T-helper 1 cell treated with Interleukin-12 subunit alpha and Interleukin-12 subunit beta and Interleukin-4 antibody, amounts not matched to agents 30 ng/mL and 1 ng/mL, for 36 hours (primary cell): ENCODE data around the gene NRN1. TPM values are rescaled to one million over a fixed set of nuclear protein-coding genes. Genes with fewer than 3 reads are reported as not detected.
"Not testable (repeated sequence)": the region's sequence is repeated elsewhere in the genome, so short reads cannot be mapped to it uniquely, and the experiment has no call there.

ENCODE experiments used
- intact Hi-C: fragments of 100-400 bp; cut with micrococcal nuclease; formaldehyde crosslinking; loops from one replicate; pipeline ENCODE4 v1.15.1; 2024
- total RNA-seq: library from RNA; stranded (reverse); gene quantifications from 2 replicates; pipeline ENCODE4 v1.2.3, GENCODE V29; 2022

The NRN1 gene
- 3.1 and 5.8 TPM in 2 replicates for total RNA-seq

GRCh38 chr6:6006428-6007365 is at the start of gene NRN1:
Gene NRN1, minus strand, starts transcription at chr6:6006925. Its CDS starts 176 bp downstream, at chr6:6006749.
- intact Hi-C loops, result loop anchor here (1.0 to 10.0 kb wide), 8 partner anchors 535 to 1721 kb away; partner anchors contain the start of genes BMP6, CDYL, FARS2 and LYRM4

DNA sequence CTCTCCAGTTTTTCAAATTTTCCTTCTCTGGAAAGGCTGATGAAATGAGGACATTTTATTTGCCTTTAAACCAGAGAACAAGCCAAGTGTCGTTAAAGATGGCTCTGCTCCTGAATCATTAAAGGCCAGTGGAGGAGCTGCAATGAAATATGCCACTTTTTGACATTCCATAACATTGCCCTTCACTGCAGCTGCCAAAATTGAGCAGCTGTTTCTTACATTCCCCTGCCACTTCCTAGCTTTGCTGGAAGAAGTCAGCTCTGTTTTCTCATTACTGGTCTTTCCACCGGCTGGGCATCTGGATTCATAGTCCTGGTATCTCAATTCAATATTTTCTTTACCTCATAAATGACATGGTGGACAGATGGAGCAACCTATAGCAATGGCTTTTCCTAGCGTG is 45.5 kb upstream of the NRN1 start:
- intact Hi-C loops, result no loop called here

DNA sequence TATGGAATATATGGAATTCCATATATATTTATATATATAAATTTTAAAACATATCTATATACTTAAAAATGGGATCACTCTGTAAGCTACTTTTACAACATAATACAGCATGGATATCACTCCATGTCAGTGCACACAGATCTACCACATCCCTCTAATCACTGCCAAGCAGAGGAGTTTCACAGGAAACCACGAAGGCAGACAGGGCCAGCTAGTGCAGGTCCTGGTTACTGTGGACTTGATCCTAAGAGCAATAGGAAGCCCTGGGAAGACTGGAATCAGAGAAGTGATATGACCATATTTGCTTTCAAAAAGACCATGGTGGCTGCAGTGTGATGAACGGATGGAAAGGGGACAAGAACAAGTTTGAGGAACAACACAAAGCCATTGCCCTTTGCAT is 40.0 kb upstream of the NRN1 start:
- intact Hi-C loops, result no loop called here

- intact Hi-C loops, result no loop called here
Observed at GRCh38 chr6:6039946-6040509, 33.3 kb upstream of the NRN1 start.

DNA sequence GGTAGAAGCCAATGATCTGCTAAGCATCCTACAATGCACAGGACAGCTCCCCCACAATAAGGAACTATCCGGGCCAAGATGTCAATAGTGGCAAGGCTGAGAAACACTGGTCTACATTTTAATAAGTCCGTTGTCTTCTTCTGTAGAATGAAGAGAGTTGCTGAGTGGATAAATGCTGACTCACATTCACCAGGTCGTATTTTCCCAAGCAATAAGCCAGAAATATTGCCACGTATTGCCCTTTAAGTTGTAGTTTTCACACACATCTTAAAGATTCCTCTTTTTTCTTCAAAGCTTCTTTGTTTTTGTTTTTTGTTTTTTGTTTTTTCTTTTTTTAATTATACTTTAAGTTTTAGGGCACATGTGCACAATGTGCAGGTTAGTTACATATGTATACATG is 30.5 kb upstream of the NRN1 start:
- intact Hi-C loops, result no loop called here

DNA sequence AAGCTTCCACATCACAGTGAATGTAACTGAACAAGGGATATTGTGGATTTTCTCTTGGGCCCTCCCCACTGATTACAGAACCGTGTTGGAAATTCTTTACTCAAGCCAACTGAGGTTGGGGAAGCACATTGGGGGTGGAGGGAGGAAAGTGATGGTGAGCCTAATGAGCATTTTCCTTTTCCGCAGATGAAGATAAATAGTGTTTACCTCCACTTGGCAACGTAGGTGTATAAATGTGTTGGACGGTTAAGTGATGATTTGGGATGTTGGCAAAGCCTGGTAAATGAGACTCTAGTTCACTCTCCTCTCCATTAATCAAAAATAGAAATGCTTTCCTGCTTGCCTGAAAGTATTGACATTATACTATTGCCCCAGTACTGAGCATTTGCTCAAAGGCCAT is 27.1 kb upstream of the NRN1 start:
- intact Hi-C loops, result no loop called here

- intact Hi-C loops, result no loop called here
Observed at GRCh38 chr6:6026513-6027205, 19.9 kb upstream of the NRN1 start.

DNA sequence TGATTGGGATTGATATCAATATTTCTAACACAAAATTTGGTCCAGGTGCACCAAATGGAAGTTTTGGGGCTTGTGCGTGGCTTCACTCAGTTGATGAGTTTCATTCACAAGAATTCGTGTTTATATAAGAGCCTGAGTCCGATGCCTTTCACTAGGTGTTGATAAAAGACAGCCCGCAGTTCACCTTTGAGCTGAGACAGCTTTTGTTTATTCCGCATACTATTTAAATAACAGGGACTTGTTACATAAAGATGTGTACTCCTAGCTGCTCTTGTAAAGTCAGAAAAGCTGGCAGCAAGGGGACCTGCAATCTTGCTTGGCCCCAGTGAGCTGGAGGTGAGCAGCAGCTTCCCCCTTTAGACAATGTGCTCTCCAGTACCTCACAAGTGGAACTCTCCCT is 19.0 kb upstream of the NRN1 start:
- intact Hi-C loops, result no loop called here

DNA sequence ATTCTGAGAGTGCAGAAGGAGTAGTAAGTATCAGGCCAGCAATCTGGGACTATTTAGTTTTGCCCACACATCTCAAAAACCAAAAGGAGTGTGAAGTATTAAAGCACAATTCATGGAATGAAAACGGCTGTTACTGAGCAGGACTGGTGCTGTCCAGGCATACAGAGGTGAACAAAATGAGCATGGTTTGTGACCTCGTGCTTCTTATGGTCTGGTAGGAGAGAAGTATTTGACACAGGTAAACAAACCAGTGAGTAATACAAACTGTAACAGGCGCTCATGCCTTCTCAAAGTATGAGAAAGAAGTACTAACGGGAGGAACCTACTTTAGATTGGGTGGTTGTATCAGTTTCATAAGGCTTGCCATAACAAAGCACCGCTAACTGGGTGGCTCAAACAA is 17.5 kb upstream of the NRN1 start:
- intact Hi-C loops, result no loop called here

DNA sequence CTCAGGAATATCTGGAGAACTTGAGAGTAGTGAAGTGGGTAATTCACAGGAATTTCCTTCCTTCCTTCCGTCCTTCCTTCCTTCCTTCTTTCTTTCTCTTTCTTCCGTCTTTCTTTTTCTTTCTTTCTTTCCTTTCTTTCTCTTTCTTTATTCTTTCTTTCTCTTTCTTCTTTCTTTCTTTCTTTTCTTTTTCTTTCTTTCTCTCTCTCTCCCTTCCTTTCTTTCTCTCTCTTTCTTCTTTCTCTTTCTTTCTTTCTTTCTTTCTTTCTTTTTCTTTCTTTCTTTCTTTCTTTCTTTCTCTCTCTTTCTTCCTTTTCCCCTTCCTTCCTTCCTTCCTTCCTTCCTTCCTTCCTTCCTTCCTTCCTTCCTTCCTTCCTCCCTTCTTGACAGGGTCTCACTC is 16.1 kb upstream of the NRN1 start:
- intact Hi-C loops, result not testable (repeated sequence)

GRCh38 chr6:6008648-6009421 is 2.1 kb upstream of the NRN1 start:
- intact Hi-C loops, result loop anchor here (2.0 to 10.0 kb wide), 10 partner anchors 14 to 1718 kb away; partner anchors contain the start of genes BMP6, CDYL, FARS2 and LYRM4

DNA sequence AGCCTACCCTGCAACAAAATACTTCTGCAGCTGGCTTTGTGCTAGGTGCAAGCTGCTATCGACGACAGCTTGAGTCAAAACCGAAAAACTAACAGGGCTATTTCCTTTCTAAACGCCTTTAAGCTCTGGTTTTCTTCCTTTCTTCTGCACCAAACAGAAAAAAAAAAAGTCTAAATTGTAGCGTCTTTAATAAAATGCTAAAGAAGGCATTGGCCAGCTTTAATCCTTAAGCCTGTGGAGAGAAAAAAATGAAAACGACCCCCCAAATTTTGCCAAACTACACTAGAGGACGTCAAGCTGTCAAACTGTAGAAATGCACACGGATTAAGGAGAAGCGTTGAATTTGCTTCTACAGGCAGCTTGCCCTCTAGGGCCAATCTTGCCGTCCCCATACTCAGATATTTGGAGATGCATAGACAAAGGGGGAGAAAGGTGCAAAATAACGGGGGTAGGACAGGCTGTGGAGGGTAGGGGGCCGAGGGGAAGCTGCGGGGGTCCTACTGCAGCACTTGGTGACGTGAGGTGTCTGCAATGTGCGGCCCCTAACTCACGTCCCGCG is 1.4 kb upstream of the NRN1 start:
- intact Hi-C loops, result loop anchor here (2.0 to 10.0 kb wide), 10 partner anchors 13 to 1719 kb away; partner anchors contain the start of genes BMP6, CDYL, FARS2 and LYRM4

GRCh38 chr6:6007366-6008088 is 802 bp upstream of the NRN1 start:
- intact Hi-C loops, result loop anchor here (1.0 to 10.0 kb wide), 11 partner anchors 13 to 1720 kb away; partner anchors contain the start of genes BMP6, CDYL, FARS2 and LYRM4

DNA sequence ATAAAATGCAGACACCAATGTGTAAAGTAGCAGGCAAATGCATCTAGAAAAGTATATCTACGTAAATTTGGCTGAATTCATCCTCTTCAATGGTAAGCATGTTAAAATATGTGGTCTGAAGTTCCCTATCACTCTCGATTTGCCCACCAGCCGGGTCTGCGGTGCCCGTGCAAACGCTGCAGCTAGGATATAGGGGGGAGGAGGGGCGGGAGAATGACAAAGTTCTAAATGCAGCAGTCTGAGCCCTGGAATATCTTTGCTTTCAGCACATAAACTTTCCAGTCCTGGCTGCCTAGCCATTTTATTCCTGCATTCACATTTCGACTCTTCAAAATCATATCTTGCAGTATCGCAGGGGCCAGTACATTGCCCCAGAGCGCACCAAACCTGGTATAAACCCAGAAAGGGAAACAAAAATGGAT is 708 bp downstream of the NRN1 start:
- intact Hi-C loops, result loop anchor here (5.0 to 10.0 kb wide), 7 partner anchors 584 to 1721 kb away; partner anchors contain the start of genes BMP6, CDYL, FARS2 and LYRM4

- intact Hi-C loops, result loop anchor here (5.0 to 10.0 kb wide), 7 partner anchors 583 to 1722 kb away; partner anchors contain the start of genes BMP6, CDYL, FARS2 and LYRM4
Observed at GRCh38 chr6:6005051-6006005, 1.4 kb downstream of the NRN1 start.

DNA sequence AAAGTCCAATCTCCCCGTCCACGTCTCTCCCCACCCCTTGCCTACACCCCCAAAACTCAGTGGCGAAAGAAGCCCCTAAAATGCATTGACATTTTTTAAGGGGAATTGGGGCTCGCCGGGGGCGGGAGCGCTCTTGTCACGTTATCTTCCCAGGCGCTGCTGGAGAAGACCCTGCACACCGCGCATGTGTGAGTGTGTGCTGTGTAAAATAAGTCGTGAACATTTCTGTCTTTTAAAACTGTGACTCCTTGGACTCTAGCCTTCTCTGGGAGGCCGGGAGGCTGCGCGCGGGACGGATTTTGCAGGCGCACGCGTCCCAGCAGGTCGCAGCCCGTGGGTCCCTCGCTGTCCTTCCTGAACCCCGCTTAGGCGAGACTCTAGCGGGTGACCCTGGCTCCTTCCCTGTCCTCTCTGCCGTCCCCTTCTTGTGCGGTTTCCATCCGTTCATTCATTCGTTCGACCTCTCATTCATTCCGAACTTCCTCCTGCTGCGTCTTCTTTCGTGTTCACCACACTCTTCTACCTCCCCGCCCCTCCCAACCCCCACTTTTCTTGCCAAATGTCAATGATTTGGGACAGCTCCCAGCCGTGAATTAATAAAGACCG is 2.2 kb downstream of the NRN1 start:
- intact Hi-C loops, result loop anchor here (1.0 to 10.0 kb wide), 4 partner anchors 8 to 1230 kb away; partner anchors contain the start of genes CDYL and PPP1R3G

DNA sequence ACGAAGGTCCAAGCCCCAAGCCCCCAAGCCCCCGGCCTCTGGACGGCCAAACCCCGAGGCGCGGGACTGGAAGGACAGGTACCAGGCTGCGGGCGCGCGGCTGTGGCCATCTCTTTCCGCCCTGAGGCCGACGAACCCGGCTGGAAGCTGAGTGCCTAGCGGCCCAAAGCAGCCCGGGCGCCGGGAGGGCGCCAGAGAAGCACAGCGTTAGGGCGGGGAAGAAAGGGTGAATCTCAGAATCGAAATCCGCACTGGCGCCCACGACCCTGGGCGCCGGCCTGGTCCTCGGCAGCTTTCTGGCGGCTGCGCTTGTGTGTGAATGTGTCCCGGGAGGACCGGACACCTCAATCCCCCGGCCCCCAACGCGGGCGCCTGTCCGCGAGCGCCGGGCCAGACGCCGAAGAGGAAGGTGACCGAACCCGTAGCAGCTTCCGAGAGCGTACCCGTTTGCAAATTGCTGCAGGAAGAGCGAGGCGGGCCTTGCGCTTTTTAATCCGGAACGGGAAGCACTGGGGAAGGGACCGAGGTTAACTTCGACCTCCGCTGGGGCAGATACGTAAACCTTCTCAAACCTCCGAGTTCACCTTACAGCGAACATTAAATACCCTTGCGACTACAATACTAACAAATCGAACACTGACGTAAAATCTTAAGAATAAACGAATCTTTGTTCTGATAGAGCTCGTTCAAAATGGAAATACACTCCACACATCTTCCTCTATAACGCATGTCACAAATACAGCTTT is 2.9 kb downstream of the NRN1 start:
- intact Hi-C loops, result loop anchor here (1.0 to 10.0 kb wide), 4 partner anchors 7 to 1229 kb away; partner anchors contain the start of genes CDYL and PPP1R3G
